ENCODE measurements around the gene RAB3IL1. TPM values are rescaled to one million over a fixed set of nuclear protein-coding genes. Genes with fewer than 3 reads are reported as not detected.

The RAB3IL1 gene
- total and polyA plus RNA-seq, 4 donors, result 2.1 to 41.6 (median 5.4) TPM

GRCh38 chr11:61959114-61959513, 41.7 kb upstream of the RAB3IL1 start:
- Histone ChIP-seq H3K4me3 (ENCODE audit: low read depth in 1 of 3, low read length in 3 of 3) (no peak overlapping the region), H3K27ac (ENCODE audit: low read depth in 1 of 2, low read length in 2 of 2) (no peak overlapping the region), H3K9ac (ENCODE audit: low read depth in 1 of 2, low read length in 2 of 2) (no peak overlapping the region), H3K4me1 (ENCODE audit: control insufficient read depth in 4 of 4, insufficient read depth in 4 of 4, low read length in 3 of 4) (peaks cover under 1 to 16% (median 11%) of the 10 kb centered on the region in 4 donors), H3K27me3 (ENCODE audit: control insufficient read depth in 4 of 4, insufficient read depth in 4 of 4, low read length in 3 of 4) (no peaks in the 10 kb centered on the region), H3K36me3 (ENCODE audit: control insufficient read depth in 4 of 4, insufficient read depth in 3 of 4, low read depth in 1 of 4, low read length in 3 of 4) (peaks cover 0 to 6% (median 4%) of the 10 kb centered on the region in 4 donors), H3K9me3 (ENCODE audit: control insufficient read depth in 4 of 4, low read length in 3 of 4) (no peaks in the 10 kb centered on the region)
- TF ChIP-seq RAD21 (IDR thresholded peaks at IDR 0.05) (no peak), CTCF (IDR thresholded peaks at IDR 0.05; ENCODE audit: low read depth, low read length, missing input control) (no peak), MAX (IDR thresholded peaks at IDR 0.05) (no peak), RXRA (IDR thresholded peaks at IDR 0.05) (no peak), NR2F2 (IDR thresholded peaks at IDR 0.05) (no peak), TAF1 (conservative IDR thresholded peaks at IDR 0.05) (no peak), YY1 (IDR thresholded peaks at IDR 0.05) (no peak), HNF4A (conservative IDR thresholded peaks at IDR 0.05) (no peak), FOXA1 (IDR thresholded peaks at IDR 0.05) (no peak), FOXA2 (IDR thresholded peaks at IDR 0.05) (no peak), ATF3 (IDR thresholded peaks at IDR 0.05) (no peak)
- TF ChIP-seq, protein P1, sequence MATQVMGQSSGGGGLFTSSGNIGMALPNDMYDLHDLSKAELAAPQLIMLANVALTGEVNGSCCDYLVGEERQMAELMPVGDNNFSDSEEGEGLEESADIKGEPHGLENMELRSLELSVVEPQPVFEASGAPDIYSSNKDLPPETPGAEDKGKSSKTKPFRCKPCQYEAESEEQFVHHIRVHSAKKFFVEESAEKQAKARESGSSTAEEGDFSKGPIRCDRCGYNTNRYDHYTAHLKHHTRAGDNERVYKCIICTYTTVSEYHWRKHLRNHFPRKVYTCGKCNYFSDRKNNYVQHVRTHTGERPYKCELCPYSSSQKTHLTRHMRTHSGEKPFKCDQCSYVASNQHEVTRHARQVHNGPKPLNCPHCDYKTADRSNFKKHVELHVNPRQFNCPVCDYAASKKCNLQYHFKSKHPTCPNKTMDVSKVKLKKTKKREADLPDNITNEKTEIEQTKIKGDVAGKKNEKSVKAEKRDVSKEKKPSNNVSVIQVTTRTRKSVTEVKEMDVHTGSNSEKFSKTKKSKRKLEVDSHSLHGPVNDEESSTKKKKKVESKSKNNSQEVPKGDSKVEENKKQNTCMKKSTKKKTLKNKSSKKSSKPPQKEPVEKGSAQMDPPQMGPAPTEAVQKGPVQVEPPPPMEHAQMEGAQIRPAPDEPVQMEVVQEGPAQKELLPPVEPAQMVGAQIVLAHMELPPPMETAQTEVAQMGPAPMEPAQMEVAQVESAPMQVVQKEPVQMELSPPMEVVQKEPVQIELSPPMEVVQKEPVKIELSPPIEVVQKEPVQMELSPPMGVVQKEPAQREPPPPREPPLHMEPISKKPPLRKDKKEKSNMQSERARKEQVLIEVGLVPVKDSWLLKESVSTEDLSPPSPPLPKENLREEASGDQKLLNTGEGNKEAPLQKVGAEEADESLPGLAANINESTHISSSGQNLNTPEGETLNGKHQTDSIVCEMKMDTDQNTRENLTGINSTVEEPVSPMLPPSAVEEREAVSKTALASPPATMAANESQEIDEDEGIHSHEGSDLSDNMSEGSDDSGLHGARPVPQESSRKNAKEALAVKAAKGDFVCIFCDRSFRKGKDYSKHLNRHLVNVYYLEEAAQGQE (IDR thresholded peaks at IDR 0.05), result no peak
- TF ChIP-seq, protein P2, sequence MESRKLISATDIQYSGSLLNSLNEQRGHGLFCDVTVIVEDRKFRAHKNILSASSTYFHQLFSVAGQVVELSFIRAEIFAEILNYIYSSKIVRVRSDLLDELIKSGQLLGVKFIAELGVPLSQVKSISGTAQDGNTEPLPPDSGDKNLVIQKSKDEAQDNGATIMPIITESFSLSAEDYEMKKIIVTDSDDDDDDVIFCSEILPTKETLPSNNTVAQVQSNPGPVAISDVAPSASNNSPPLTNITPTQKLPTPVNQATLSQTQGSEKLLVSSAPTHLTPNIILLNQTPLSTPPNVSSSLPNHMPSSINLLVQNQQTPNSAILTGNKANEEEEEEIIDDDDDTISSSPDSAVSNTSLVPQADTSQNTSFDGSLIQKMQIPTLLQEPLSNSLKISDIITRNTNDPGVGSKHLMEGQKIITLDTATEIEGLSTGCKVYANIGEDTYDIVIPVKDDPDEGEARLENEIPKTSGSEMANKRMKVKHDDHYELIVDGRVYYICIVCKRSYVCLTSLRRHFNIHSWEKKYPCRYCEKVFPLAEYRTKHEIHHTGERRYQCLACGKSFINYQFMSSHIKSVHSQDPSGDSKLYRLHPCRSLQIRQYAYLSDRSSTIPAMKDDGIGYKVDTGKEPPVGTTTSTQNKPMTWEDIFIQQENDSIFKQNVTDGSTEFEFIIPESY (IDR thresholded peaks at IDR 0.05), result no peak
- 31% methylated on average over 2 of the region's 2 CpGs for WGBS
- DNase-seq (ENCODE audit: low spot score), result peak; percentile 25

DNA sequence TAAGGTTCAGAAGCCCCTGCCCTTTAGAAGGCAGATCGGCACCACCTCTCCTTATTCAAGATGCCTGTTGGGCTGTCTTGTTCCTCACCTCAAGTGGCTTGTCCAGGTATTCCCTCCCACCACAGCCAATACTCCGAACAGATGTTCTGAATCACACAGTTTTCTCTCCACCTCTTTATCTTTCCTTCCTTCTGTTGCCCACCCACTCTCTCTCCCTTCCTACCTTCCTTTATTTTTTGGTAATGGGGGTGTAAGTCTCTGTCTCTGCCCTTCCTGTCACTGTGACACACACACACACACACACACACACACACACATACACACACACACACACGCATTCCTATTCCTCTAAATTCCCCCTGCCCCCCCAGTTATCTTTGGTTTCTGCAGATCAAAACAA, 41.2 kb upstream of the RAB3IL1 start:
- Histone ChIP-seq H3K27ac (ENCODE audit: low read depth in 1 of 2, low read length in 2 of 2) (no peak overlapping the region), H3K36me3 (ENCODE audit: control insufficient read depth in 4 of 4, insufficient read depth in 3 of 4, low read depth in 1 of 4, low read length in 3 of 4) (peaks cover 0 to 2% (median 0%) of the 10 kb centered on the region in 4 donors), H3K27me3 (ENCODE audit: control insufficient read depth in 4 of 4, insufficient read depth in 4 of 4, low read length in 3 of 4) (no peaks in the 10 kb centered on the region), H3K9me3 (ENCODE audit: control insufficient read depth in 4 of 4, low read length in 3 of 4) (no peaks in the 10 kb centered on the region), H3K4me1 (ENCODE audit: control insufficient read depth in 4 of 4, insufficient read depth in 4 of 4, low read length in 3 of 4) (peaks cover 0 to 11% (median 8%) of the 10 kb centered on the region in 4 donors), H3K9ac (ENCODE audit: low read depth in 1 of 2, low read length in 2 of 2) (no peak overlapping the region), H3K4me3 (ENCODE audit: low read depth in 1 of 3, low read length in 3 of 3) (no peak overlapping the region)
- DNase-seq (ENCODE audit: low spot score), result peak; percentile 25
- 66% methylated on average over 3 of the region's 3 CpGs for WGBS
- no peak for TF ChIP-seq FOXA2 (IDR thresholded peaks at IDR 0.05)
- TF ChIP-seq, protein P1 (IDR thresholded peaks at IDR 0.05), result no peak
- no peak for TF ChIP-seq MAX (IDR thresholded peaks at IDR 0.05)
- TF ChIP-seq FOXA1 (IDR thresholded peaks at IDR 0.05), result no peak
- TF ChIP-seq HNF4G (IDR thresholded peaks at IDR 0.05), result no peak
- TF ChIP-seq YY1 (IDR thresholded peaks at IDR 0.05), result no peak
- TF ChIP-seq RAD21 (IDR thresholded peaks at IDR 0.05), result no peak
- no peak for TF ChIP-seq CTCF (IDR thresholded peaks at IDR 0.05; ENCODE audit: low read depth, low read length, missing input control)
- no peak for TF ChIP-seq EGR1 (IDR thresholded peaks at IDR 0.05; ENCODE audit: low read depth in 2 of 2)
- TF ChIP-seq ATF3 (IDR thresholded peaks at IDR 0.05), result no peak
- no peak for TF ChIP-seq RXRA (IDR thresholded peaks at IDR 0.05)
- TF ChIP-seq GABPA (IDR thresholded peaks at IDR 0.05 in 1 of 2, conservative IDR thresholded peaks at IDR 0.05 in 1 of 2), result no peak
- TF ChIP-seq NR2F2 (IDR thresholded peaks at IDR 0.05), result no peak
